Left ventricle myocardium inferior (tissue), 1 donor: ENCODE results near the gene WRAP73. TPM values are rescaled to one million over a fixed set of nuclear protein-coding genes. Genes with fewer than 3 reads are reported as not detected.
A peak's percentile ranks its signal among the peaks of the same experiment; 100 is the strongest.
"Not testable (repeated sequence)": the region's sequence is repeated elsewhere in the genome, so short reads cannot be mapped to it uniquely, and the experiment has no call there.

Experiments used
- DNase-seq: peaks from one replicate; pipeline ENCODE4 v3.0.0-alpha.2; 2020
- H3K27ac ChIP-seq: fragments of 200-600 bp; replicated peaks from 2 replicates; pipeline ENCODE4 v1.8.0; 2021
- H3K27me3 ChIP-seq: fragments of 200-600 bp; 2 replicates; pipeline ENCODE4 v1.8.0; 2021; ENCODE audit warnings: low read depth
- H3K36me3 ChIP-seq: fragments of 200-600 bp; 2 replicates; pipeline ENCODE4 v1.8.0; 2021
- H3K4me1 ChIP-seq: fragments of 200-600 bp; 2 replicates; pipeline ENCODE4 v1.8.0; 2021
- H3K4me3 ChIP-seq: fragments of 200-600 bp; 2 replicates; pipeline ENCODE4 v1.8.0; 2021; ENCODE audit warnings: mild to moderate bottlenecking, moderate library complexity
- H3K9me3 ChIP-seq: fragments of 200-600 bp; replicated peaks from 2 replicates; pipeline ENCODE4 v1.8.0; 2021
- intact Hi-C: fragments of 100-400 bp; cut with micrococcal nuclease; formaldehyde crosslinking; loops from one replicate; pipeline ENCODE4 v1.11.0; 2022
- total RNA-seq: library from RNA; stranded (reverse); fragmentation: NEBNext Ultra II Directional; extraction: Animal tissue kit (Norgen Biotek cat#: 25700); gene quantifications from one replicate; pipeline ENCODE4 v1.2.1, GENCODE V29; 2021
- TF ChIP-seq, protein P1 (sequence below): fragments of 200-600 bp; IDR thresholded peaks from 2 replicates; pipeline ENCODE4 v1.8.0; 2021; ENCODE audit warnings: antibody characterized with exemption, mild to moderate bottlenecking, borderline replicate concordance
- donor health status: DM: no; HTN: yes; CAD: no; lungs with severe emphysema.

WRAP73 gene
- total RNA-seq, 1 donor from 2014 or later = 12.7 TPM

DNA sequence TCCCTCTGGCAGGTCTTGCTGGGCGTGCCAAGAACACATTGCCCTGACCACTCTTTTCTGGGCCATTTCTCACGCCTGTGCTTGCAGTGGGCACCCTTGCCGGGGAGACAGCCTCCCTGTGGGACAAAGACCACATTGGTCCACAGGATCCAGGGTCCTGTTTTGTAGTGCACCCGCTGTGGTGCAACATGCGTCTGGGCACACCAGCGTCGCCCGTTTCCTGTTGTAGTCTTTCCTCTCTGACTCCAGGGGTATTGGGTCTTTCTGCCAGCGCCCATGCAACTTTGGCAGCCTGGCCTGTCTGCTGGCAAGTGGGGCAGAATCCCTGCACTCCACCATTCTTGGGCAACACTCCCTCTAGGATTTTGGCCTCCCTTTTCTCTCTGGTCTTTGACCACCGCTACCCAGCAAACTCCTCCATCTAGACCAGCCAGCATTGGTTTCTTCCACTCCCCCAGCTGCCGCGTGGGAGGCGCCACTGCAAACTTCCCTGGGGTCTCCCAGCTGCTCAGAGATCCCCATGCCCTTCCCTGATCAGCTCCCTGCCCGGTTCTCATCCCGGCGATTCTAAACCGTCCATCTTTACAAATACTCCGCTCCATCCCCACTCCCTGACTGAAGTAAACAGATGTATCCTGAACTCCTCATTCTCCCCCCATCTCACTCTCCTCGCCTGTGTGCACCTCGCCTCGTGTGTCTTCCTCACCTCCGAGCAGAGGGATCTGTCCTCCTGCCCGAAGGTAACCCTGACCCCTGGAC, 26.3 kb downstream of the WRAP73 start:
- intact Hi-C loops = loop anchor here (5.0 kb wide), 1 partner anchor 56 kb away; no protein-coding TSS in a partner anchor

DNA sequence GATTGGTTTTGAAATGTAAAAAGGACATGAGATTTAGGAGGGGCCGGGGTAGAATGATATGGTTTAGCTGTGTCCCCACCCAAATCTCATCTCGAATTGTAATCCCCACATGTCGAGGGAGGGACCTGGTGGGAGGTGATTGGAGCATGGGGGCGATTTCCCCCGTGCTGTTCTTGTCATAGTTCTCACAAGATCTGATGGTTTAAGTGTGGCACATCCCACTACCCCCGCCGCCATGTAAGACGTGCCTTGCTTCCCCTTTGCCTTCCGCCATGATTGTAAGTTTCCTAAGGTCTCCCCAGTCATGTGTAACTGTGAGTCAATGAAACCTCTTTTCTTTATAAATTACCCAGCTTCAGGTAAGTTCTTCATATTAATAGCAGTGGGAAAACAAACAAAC, 27.8 kb downstream of the WRAP73 start:
- not testable (repeated sequence) for H3K4me3 ChIP-seq, H3K9me3 ChIP-seq, H3K27ac ChIP-seq, H3K36me3 ChIP-seq, DNase-seq, H3K27me3 ChIP-seq
- peaks cover 55% of the 10 kb centered on the region for H3K4me1 ChIP-seq
- intact Hi-C loops = loop anchor here (5.0 kb wide), 1 partner anchor 55 kb away; no protein-coding TSS in a partner anchor

More for the DNA sequence above, 26.3 kb downstream of the WRAP73 start:
- Histone ChIP-seq H3K36me3 (peaks cover 18% of the 10 kb centered on the region), H3K27ac (peak overlapping the region; percentile 91), H3K9me3 (no peaks in the 10 kb centered on the region), H3K4me3 (peak overlapping the region; percentile 99), H3K4me1 (peaks cover 53% of the 10 kb centered on the region), H3K27me3 (no peaks in the 10 kb centered on the region)
- TF ChIP-seq, protein P1, sequence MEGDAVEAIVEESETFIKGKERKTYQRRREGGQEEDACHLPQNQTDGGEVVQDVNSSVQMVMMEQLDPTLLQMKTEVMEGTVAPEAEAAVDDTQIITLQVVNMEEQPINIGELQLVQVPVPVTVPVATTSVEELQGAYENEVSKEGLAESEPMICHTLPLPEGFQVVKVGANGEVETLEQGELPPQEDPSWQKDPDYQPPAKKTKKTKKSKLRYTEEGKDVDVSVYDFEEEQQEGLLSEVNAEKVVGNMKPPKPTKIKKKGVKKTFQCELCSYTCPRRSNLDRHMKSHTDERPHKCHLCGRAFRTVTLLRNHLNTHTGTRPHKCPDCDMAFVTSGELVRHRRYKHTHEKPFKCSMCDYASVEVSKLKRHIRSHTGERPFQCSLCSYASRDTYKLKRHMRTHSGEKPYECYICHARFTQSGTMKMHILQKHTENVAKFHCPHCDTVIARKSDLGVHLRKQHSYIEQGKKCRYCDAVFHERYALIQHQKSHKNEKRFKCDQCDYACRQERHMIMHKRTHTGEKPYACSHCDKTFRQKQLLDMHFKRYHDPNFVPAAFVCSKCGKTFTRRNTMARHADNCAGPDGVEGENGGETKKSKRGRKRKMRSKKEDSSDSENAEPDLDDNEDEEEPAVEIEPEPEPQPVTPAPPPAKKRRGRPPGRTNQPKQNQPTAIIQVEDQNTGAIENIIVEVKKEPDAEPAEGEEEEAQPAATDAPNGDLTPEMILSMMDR = no peak
- DNase-seq = no peak

DNA sequence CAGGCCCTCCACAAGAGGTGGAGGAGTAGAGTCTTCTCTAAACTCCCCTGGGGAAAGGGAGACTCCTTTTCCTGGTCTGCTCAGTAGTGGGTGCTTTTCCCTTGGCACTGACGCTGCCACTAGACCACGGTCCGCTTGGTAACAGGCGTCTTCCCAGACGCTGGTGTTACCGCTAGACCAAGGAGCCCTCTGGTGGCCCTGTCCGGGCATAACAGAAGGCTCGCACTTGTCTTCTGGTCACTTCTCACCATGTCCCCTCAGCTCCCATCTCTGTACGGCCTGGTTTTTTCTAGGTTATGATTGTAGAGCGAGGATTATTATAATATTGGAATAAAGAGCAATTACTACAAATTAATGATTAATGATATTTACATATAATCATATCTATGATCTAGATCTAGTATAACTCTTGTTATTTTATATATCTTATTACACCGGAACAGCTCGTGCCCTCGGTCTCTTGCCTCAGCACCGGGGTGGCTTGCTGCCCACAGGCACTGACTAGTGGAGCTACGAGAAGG, 28.7 kb downstream of the WRAP73 start:
- H3K4me1 ChIP-seq = peaks cover 48% of the 10 kb centered on the region
- H3K27ac ChIP-seq, DNase-seq, H3K9me3 ChIP-seq, H3K36me3 ChIP-seq, H3K27me3 ChIP-seq, H3K4me3 ChIP-seq: not testable (repeated sequence)
- TF ChIP-seq, protein P1 = peak; percentile 81
- intact Hi-C loops = loop anchor here (5.0 kb wide), 1 partner anchor 54 kb away; no protein-coding TSS in a partner anchor

DNA sequence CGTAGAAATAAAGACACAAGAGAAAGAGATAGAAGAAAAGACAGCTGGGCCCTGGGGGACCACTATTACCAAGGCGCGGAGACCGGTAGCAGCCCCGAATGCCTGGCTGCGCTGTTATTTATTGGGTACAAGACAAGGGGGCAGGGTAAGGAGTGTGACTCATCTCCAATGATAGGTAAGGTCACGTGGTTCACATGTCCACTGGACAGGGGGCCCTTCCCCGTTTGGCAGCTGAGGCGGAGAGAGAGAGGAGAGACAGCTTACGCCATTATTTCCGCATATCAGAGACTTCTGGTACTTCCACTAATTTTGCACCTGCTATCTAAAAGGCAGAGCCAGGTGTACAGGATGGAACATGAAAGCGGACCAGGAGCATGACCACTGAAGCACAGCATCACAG, 29.2 kb downstream of the WRAP73 start:
- intact Hi-C loops = loop anchor here (5.0 kb wide), 1 partner anchor 53 kb away; no protein-coding TSS in a partner anchor
- H3K36me3 ChIP-seq = no peaks in the 10 kb centered on the region
- H3K27me3 ChIP-seq = peaks cover 7% of the 10 kb centered on the region
- H3K4me3 ChIP-seq = no peak overlapping the region
- H3K4me1 ChIP-seq = peaks cover 43% of the 10 kb centered on the region
- DNase-seq = no peak
- TF ChIP-seq, protein P1 = no peak
- H3K9me3 ChIP-seq = no peaks in the 10 kb centered on the region
- H3K27ac ChIP-seq = no peak overlapping the region

DNA sequence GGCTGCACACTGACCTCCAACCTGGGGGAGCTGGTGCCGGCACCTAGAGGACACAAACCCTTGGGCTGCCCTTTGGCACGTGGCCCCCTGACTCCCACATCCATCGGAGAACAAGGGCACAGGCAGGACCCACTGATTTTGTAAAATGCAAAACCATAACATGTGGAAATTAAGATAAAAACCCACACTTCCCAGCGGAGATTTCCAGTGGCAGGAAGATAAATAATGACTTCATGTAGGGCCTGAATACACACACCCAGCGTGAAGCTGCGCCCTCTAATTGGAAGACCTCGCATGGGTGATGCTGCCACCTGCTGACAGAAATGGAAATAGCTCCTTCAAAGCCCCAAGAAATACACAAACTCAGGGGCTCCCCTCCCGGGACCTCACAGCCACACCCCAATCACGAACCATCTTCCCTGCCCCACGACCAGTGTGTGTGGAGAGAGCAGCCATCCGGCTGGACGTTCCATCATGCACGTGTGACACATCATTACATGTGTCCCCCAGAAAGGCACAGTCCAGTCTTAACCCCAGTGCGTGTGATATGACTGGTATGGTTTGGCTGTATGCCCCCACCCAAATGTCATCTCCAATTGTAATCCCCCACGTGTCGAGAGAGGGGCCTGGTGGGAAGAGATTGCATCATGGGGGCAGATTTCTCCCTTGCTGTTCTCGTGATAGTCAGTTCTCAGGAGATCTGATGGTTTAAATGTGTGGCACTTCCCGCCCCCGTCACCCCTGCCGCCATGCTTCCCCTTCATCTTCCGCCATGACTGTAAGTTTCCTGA, 30.8 kb downstream of the WRAP73 start:
- Histone ChIP-seq H3K36me3 (no peaks in the 10 kb centered on the region), H3K27ac (no peak overlapping the region), H3K4me1 (peaks cover 30% of the 10 kb centered on the region), H3K9me3 (no peaks in the 10 kb centered on the region), H3K27me3 (peaks cover 22% of the 10 kb centered on the region), H3K4me3 (no peak overlapping the region)
- intact Hi-C loops = loop anchor here (2.0 kb wide), 1 partner anchor 128 kb away; no protein-coding TSS in a partner anchor
- TF ChIP-seq, protein P1 = peak; percentile 89
- peak; percentile 61 for DNase-seq
